Measurements from ENCODE around the gene ETNK1.
"Not testable (repeated sequence)": the region's sequence is repeated elsewhere in the genome, so short reads cannot be mapped to it uniquely, and the experiment has no call there.

The ETNK1 gene

GRCh38 chr12:22691319-22691718 is 66.3 kb downstream of the ETNK1 start:
- DNase-seq, result no peak

GRCh38 chr12:22692467-22692866 is 67.5 kb downstream of the ETNK1 start:
- DNase-seq, result not testable (repeated sequence)

- DNase-seq, result no peak
Measured at GRCh38 chr12:22692964-22693555, 68.1 kb downstream of the ETNK1 start.

- no peak for DNase-seq
Measured at GRCh38 chr12:22698576-22698975, 73.6 kb downstream of the ETNK1 start.

GRCh38 chr12:22699705-22700104 is 74.7 kb downstream of the ETNK1 start:
- DNase-seq, result not testable (repeated sequence)

GRCh38 chr12:22700106-22700505 is 75.1 kb downstream of the ETNK1 start:
- DNase-seq, result no peak

GRCh38 chr12:22701216-22701809 is 76.3 kb downstream of the ETNK1 start:
- DNase-seq, result not testable (repeated sequence)

- no peak for DNase-seq
Measured at GRCh38 chr12:22702690-22703089, 77.7 kb downstream of the ETNK1 start.

- no peak for DNase-seq
Measured at GRCh38 chr12:22709292-22709691, 84.3 kb downstream of the ETNK1 start.

- DNase-seq, result no peak
Measured at GRCh38 chr12:22712083-22712482, 87.1 kb downstream of the ETNK1 start.

- DNase-seq, result no peak
Measured at GRCh38 chr12:22715254-22715653, 90.3 kb downstream of the ETNK1 start.

- DNase-seq, result no peak
Measured at GRCh38 chr12:22719745-22720144, 94.8 kb downstream of the ETNK1 start.

GRCh38 chr12:22722081-22722480 is 97.1 kb downstream of the ETNK1 start:
- DNase-seq, result no peak

GRCh38 chr12:22722779-22723178 is 97.8 kb downstream of the ETNK1 start:
- DNase-seq, result no peak

GRCh38 chr12:22728987-22729386 is 104.0 kb downstream of the ETNK1 start:
- no peak for DNase-seq

- no peak for DNase-seq
Measured at GRCh38 chr12:22729431-22729956, 104.5 kb downstream of the ETNK1 start.

- DNase-seq, result no peak
Measured at GRCh38 chr12:22729957-22730443, 105.0 kb downstream of the ETNK1 start.

GRCh38 chr12:22731236-22731635 is 106.3 kb downstream of the ETNK1 start:
- DNase-seq, result no peak

GRCh38 chr12:22733756-22734155 is 108.8 kb downstream of the ETNK1 start:
- no peak for DNase-seq

- no peak for DNase-seq
Measured at GRCh38 chr12:22738945-22739344, 114.0 kb downstream of the ETNK1 start.

Measured in CD4-positive, alpha-beta T cell treated with Interleukin-12 subunit alpha and Interleukin-12 subunit beta, for 1 hour (primary cell).